Hematopoietic multipotent progenitor cell treated with erythropoietin and hydrocortisone succinate and interleukin-3 and kit ligand, for 17 days (in vitro differentiated cells): Measurements from ENCODE around the gene PGAP1.
"Not testable (repeated sequence)": the region's sequence is repeated elsewhere in the genome, so short reads cannot be mapped to it uniquely, and the experiment has no call there.

Source experiments
- DNase-seq: peaks from one replicate; pipeline ENCODE4 v3.0.0-alpha.2; 2015; ENCODE audit warnings: low spot score

PGAP1 gene

DNA sequence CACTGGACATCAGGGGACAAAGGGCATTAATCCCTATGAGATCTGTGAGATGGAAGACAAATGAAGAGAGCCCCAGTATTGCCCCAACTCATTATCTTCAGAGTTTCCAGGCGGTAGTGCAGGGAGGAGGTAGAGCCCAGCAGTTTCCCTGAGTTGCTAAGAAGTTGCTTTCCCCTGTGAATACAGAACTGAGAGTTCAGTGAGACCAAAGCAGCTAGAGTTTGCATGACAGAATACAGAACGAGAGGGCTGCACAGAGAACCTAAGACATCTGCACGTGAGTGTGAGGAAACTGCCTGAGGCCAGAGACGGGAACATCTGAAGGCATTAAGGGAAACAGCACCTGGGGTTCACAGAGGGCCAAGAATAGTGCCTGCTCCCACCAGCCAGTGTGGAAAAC is 18.1 kb upstream of the PGAP1 start:
- DNase-seq: no peak

DNA sequence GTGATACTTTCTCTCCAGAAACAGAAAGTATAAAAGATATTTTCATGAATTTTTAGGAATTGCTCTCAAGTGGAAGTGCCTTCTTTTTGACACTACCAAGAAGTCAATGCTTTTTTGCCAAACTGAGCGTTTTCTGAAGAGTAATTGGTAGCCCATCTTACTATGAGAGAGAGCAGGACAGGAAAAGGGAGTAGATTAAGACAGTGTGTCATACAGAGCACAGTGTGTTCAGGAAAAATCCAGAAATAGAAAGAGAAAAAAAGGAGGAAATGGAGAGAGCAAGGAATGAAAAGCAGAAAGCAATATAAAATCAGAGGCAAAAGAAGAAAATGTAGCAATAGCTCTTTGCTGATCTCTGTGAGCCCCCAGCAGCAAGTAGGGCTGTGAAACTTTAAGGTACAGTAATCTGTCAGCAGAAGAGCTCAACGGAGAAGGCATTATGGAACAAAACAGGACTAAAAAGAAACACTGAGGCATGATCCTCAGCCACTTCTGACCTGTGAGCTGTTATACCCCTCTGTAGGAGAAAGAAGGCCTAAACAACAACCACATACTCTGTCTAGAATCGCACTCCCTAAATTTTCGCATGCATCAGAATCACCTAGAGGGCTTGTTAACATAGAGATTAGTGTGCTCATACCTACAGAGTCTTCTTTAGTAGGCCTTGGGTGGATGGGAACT is 15.0 kb upstream of the PGAP1 start:
- DNase-seq: no peak

DNA sequence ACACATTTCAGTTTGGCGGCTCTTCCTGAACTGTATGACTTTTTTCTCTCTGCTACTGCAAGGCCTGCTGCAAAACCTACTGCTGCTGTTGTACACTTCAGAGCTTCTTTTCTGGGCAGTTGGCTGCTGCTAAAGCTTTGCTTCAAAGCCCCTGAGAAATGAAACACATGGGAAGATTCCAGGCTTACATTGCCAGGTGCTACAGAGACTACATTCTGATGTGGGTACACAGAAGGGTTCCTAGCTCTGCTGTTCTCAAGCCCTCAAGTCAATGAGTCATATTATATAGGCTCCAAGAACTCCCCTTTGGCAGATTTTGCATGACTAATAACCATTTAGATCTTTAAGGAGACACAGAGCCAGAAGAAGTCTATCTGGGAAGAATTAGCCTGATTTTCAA is 12.9 kb upstream of the PGAP1 start:
- DNase-seq: no peak

DNA sequence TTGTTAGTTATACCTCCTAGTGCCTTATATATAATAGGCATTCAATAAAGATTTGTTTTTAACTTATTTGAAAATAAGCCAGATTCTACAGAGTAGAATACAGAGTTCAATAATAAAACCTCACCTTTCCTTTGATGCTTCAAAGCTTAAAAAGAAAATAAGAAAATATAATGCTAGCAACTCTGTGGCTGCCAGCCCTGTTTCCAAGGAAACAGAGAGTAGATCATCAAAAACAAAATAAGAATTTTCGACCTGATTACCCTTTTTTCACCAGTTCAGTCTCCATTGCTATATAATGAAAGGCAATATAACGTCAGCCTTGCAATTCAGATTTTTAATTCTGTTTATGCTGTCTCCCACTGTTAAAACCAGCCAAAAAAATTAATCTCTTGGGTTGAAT is 8.9 kb upstream of the PGAP1 start:
- DNase-seq: no peak

DNA sequence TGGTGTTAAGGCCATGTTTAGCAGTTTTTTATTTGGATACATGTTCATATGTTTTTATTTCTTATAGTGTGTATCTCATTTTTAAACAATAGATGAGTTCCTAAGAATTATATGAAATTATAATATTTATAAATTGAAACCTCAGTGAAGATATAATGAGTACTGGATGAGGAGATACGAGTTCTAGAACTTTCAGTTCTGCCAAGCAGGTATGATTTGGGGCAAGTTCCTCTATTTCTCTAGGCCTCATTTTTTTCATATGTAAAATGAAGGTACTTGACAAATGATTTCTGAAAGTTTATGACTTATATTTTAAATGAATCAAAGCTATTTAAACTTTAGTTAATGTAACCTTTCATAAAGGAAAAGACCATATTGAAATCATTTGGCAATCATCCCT is 8.2 kb upstream of the PGAP1 start:
- no peak for DNase-seq

DNA sequence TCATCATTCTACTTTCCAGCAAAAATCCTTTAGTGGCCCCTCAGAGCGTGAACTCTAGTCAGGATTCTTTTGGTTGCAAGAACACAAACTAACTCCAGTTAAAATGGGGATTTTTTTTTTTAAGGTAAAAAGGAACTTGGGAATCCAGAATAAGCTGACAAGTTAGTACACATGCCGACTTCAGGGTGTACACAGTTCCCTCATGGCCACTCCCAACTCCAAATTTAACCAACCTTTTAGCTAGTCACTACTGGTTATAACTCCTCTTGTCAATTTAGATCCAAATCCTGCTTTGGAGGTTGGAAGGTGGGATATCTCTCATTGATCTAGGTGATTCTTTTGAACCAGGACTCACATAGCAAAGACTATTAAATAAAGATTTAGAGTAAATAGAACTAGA is 5.0 kb upstream of the PGAP1 start:
- DNase-seq: no peak

DNA sequence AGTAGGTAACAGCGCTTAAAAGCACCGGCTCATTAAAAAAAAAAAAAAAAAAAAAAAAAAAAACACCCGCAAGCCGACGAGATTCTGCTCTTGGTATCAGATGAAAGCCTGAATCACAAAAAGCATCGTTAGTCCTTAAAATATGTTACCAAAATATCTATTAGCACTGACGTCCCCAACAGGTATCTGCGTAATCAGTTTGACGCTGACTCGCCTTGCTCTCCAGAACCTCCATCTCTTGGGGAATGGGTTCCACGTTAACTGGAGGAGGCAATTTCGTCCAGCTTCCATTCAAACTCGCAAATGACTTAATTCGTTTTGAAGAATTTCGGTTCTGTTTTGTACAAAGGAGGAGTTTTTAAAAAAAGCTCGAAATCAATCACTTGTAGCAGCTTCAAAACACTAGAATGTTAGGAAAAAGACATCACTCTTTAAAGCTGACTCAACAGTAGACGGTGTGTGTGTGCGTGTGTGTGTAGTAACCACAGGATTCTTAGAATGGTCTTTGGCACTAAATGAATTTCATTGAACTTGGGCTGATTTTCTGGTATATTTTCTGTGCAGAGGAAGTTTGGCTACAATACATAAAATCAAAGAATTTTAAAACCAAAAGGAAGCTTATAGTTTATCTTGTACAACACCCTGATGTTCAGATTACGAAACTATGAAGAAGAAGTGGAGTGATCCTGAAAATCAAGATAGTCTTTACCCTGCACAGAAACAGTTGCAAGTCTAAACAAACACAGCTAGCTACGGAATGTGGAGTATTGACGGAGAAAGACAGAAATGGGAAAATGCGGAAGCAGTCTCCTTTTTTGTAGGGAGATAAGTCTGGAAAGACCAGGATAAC is 1.1 kb upstream of the PGAP1 start:
- no peak for DNase-seq

DNA sequence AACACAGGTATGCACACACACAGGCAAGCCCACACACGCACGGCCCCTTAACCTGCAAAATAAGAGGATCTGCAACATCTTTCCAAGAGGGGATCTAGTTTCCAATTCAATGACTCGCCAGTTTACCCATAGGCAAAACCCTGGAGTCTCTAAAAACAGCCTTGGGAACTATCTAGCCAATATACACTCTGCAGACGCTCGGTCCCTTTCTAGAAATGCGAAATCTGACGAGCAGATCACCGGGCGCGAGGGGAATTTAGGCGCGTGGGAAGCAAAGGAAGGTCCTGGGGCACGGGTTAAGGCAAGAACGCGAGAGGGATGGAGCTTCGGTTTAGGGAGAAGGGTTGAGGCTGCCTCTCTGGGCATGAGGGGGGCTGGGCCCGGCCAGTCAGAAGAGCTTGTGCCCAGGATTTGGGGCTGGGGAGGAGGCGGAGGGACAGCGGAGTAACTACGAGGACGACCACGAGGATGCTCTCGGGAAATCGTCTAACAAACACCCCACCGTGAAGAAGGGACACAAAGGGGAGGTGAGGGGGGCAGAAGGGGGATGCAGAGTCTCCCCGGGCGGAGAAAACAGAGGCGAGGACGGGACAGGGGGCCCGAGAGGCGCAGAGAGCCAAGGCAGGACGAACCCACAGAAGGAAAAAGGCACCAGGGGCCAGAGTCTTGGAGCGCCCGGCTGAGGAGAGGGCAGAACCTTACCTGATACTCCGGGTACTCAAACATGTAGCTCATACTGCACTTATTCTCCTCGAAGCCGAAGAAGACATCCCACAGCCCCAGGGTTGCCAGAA is 542 bp downstream of the PGAP1 start:
- no peak for DNase-seq

DNA sequence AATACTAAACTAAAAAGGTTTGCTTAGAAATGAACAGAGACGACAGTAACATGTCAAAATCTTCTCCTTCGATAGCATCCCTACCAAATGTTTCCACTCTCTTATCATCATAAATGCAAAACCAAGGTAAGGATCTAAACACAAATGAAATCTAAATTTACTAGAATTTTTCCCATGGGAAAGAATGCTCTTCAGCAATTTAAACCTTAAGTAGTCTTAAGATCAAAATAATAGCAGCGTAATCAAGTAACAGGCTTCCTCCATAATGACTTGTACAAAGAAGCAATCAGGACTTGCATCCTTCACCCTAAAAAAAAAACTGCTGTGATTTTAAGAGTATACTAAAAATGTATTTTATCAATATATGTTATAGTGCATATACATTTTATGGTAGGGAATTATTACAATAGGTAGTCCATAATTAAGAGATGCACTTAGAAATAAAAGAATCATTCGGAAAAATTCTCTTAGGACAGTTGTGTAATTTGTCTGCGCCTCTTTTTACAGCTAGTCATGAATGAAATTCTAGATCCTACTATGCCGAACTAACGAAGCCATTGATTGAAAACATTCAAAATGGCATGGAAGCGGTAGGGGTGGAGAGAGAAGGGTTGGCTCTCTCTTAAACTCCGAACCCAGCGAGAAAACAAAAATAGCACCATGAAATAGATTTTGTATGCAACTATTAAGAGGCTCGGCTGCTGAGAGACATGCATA is 1.3 kb downstream of the PGAP1 start:
- no peak for DNase-seq

DNA sequence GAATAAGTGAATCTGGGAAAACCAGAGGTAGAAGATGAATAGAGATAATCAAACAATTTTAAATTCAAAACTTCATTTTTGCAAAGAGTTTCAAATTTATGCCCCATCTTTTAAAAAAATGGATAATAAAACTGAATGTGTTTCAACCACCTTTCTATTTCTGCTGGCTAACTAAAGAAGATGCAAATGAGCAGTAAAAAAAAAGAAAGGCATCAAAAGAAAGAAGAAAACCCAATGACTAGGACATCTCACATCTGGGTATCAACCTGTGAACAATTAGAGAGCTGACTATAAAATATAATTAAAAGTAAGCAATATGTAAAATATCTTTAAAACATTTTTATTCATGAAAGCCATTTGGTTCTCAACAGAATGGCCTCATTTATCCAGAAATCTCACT is 2.5 kb downstream of the PGAP1 start:
- DNase-seq: no peak

DNA sequence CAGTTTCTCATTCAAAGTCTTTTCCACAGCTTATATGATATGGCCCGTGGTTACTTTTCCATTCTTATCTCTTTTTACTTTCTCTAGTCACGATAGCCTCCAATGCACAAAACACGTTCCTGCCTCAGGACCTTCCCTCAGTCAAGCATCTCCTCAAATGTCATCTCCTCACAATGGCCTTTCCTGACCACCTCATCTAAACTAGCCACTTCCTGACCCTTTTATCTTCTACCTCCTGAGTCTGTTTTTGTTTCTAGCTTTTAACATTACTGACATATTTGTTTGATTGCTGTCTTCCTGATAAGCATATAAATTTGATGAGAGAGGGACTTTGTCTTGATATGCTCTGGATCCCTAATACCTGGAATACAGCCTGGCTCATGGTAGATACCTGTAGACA is 7.6 kb downstream of the PGAP1 start:
- DNase-seq: no peak

DNA sequence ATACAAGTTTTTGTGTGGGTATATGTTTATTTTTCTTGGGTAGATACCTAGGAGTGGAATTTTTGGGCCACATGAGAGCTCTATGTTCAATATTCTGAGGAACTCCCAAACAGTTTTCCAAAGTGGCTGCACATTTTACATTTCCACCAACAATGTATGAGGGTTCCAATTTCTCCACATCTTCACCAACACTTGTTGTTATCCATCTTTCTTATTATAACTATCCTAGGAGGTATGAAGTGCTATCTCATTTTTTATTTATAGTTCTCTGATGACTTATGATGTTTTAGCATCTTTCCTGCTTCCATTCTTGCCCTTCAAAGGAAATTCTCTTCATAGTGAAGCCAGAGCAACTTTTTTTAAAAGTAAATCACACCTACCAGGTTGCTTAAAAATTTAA is 8.7 kb downstream of the PGAP1 start:
- DNase-seq: no peak

DNA sequence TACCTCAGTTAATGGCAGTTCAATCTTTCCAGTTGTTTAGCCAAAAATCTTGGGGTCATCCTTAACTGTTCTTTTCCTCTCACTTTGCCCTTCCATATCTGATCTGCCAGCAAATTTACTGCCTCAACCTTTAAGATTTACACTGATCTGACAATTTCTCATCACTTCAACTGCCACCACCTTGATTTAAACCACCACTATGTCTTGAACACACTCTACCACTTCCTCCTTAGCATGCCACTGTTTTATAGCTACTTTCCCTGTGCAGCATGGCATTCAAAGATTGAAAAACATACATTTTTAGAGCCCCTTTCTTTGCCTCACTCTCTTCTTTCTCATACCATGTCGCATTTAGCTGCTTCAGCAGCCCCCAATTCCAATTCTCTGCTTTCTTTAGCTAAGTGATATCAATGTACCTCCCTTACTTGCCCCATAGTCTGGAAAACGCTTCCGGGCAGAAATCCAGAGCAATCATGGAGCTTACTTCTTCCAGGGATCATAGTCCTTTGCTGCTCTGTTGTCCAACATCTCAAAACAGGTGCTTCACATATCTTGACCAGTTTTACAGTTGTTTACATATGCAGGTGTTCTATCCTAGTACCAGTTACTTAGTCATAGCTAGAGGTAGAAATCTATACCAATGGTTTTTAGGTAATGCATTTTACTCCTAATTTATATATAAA is 10.9 kb downstream of the PGAP1 start:
- no peak for DNase-seq

DNA sequence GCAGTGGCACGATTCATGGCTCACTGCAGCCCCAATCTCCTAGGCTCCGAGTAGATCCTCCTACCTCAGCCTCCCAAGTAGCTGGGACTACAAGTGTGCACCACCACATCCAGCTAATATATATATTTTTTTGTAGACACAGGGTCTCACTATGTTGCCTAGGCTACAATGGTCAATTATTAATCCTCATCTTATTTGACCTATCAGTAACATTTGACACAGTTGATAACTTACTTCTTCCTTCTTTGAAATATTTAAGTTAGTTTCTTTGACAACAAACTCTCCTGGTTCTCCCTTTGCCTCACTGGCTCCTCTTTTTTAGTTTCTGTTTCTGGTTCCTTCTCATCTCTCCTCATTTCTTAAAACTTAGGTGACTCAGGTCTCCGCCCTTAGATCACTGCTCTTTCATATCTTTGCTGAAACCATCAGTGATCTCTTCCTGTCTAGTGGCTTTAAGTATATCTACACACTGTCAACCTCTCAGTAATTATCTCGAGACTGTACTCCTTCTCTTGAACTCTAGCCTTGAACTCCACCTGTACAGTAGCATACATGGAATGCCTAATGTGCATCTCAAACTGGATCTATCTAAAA is 11.5 kb downstream of the PGAP1 start:
- no peak for DNase-seq

DNA sequence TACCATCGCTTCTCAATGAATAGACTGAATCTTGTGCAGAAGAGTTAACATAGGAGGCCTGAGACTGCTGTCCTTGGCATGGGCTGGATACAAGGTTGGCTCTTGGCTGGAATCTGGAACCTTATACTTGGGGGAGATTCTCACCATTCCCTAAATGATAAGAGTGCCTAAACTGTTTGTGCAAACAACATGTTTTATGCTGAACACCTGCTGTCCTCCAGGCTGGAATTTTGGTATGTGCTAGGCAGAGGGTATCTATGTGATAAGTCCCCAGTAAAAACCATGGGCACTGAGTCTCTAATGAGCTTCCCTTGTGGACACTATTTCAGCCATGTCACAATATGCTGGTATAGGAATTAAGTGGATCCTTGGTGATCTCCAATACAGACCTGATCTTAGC is 12.8 kb downstream of the PGAP1 start:
- no peak for DNase-seq

DNA sequence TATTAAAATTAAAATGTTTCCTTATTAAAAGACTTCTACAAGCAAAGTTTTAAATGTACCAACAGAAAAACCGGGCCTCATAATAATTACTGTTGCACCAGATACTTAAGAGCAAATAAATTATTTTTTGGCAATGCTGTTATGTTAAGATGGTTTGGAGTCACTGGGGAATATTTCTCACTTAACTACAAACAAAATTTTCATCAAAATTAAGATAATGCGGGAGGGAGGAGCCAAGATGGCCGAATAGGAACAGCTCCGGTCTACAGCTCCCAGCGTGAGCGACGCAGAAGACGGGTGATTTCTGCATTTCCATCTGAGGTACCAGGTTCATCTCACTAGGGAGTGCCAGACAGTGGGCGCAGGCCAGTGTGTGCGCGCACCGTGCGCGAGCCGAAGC is 21.1 kb downstream of the PGAP1 start:
- not testable (repeated sequence) for DNase-seq

DNA sequence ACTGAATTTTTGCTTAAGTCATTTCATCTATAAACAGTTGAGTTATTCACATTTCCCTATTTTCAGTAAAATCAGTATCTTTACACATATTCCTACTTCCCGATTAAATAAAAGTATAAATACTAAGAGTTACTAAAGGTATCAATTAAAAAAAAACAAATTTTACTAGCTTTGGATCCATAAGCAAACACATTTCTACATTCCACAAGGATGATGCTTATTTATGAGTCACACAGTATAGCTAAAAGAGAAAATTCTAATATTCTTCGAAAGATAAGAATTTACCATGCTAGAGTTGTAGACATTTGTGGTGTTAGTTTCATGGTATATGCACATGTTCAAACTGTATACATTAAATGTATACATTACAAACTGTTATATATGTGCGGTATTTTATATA is 23.7 kb downstream of the PGAP1 start:
- no peak for DNase-seq

DNA sequence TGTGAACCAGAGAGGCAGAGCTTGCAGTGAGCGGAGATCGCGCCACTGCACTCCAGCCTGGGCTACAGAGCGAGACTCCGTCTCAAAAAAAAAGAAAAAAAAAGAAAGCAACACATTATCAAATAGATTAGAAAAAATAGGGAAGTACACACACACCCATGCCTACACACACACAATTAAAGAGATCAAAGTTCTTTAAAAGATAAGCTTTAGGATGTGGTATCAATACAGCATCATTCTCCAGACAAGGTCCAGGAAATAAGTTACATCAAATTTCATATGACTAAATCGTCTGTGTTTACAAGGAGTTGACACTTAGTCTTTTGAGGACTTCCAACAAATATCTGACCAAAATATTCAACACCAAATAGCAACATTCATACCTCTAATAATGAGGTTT is 25.7 kb downstream of the PGAP1 start:
- DNase-seq: no peak

DNA sequence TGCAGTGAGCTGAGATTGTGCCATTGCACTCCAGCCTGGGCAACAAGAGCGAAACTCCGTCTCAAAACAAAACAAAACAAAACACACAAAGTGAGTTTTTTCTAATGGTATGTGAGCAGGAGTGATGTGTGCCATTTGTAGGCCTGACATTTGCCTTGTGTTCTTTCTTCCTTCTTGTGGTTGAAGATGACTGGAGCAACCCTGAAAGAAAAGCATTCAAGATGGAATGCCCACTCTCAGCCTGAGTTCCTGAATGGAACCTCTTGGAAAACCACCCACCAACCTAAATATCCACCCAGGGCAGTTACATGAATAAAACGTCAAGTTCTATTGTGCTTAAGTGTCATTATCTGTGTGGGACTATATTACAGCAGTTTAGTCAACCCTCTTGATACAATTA is 26.5 kb downstream of the PGAP1 start:
- no peak for DNase-seq

DNA sequence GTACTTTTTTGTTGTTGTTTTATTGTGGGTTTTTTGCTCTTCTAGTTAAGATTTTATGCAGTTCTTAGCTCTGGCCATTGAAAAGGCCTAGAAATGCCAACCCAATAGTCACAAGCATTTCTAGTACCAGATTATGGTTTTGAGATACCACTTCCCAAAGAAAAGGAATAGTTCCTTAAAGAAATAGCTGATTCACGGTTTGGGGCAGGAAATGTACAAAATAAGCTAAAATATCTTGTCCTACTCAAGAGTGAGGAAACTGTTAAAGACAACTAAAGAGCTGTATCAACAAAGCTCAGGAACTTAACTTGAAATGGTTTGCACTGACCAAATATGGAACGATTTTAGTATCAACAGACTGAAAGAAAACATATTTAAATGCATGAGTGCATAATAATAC is 35.4 kb downstream of the PGAP1 start:
- no peak for DNase-seq

DNA sequence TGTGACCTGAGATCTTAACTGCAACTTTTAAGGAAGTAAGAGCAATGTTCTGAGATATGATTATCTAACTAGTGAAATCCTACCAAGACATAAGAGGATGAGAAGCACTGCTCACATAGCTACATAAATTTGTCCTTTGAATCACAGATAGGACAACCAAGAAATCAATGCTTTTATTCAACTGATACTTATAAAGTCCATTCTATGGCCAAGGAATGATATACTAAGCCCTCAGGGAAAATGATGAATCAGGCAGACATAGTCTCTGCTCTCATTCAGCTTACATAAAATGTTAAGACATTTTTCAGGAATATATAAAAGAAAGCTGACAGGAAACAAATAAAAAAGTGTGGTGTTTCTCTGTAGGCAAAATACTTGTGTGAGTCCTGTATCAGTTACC is 39.1 kb downstream of the PGAP1 start:
- DNase-seq: no peak
